SKM-1 (cell line): ENCODE results near the gene POU2F2.
"Not testable (repeated sequence)": the region's sequence is repeated elsewhere in the genome, so short reads cannot be mapped to it uniquely, and the experiment has no call there.

Source experiments
- DNase-seq: peaks from one replicate; lab custom pipeline; 2025; ENCODE audit not compliant: unreplicated experiment; lab: John Stamatoyannopoulos, UW

The POU2F2 gene

DNA sequence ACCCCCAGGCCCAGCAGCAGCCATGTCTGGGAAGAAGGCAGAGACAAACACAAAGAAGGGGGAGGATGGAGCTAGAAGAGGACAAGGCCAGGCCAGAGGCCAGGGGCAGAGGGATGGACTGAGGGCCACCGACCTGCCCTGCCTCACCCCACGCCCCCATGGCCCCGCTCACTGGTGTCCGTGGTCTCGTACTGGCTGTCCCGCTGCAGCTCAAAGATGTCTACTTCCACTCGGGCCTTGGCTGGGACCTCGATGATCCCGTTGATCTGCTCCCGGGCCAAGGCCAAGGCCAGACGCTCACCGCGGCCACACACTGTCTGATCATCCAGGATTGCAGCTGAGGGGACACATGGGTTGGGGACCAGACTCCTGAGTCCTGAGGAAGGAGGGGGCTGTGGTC, 67.2 kb downstream of the POU2F2 start:
- no peak for DNase-seq

- DNase-seq, result no peak
Observed at GRCh38 chr19:42064432-42064831, 67.8 kb downstream of the POU2F2 start.

DNA sequence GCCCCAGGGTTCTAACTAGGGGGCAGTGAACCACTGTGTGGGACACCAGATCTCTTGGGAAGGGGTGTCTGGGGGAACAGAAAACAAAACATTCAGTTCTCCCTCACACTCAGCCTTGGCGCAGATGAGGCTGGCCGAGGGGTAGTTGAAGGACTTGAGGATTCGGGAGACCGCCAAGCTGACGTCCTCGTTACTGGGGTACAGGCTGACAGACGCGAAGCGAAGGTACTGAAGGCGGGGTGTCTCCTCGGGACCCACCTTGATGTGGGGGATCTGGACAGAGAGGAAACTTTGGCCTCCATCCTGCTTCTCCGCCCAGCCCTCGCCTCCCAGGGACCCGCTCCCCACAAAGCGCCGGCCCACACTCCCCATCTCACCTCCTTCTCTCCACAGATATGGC, 69.9 kb downstream of the POU2F2 start:
- DNase-seq, result no peak

DNA sequence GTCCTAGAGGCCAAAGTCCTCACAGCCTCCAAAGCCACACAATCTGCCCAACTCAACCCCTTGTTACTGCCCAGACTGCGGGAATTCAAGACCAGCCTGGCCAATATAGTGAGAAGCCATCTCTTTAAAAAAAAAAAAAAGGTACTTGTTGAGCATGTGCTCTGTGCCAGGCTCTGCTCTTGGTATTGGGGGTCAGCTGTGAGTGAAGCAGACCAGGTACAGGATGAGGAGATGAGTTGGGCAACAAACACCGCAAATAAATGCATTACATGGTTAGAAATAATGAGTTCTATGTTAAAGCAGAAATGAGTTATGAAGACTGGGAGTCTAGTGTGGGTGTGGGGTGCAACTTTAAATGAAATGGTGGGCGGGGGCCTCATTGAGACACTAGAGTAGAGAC, 72.1 kb downstream of the POU2F2 start:
- no peak for DNase-seq

GRCh38 chr19:42059196-42059595, 73.0 kb downstream of the POU2F2 start:
- DNase-seq, result no peak

DNA sequence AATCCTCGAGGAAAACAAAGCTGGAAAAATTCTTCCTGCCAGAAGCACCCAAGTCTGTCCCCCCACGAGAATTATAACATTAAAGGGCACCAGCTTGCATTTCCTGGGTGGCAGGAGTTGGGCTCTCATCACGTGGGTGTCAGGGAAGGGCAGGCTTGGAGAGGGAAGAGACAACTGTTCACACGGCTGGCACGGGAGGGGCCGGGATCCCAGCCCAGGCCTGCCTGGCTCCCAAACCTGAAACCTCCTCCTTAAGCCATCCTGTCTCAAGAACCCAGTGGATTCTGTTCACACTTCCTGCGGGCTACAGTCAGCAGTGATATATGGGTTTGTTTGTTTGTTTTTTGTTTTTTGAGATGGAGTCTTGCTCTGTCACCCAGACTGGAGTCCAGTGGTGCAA, 74.4 kb downstream of the POU2F2 start:
- DNase-seq, result no peak

DNA sequence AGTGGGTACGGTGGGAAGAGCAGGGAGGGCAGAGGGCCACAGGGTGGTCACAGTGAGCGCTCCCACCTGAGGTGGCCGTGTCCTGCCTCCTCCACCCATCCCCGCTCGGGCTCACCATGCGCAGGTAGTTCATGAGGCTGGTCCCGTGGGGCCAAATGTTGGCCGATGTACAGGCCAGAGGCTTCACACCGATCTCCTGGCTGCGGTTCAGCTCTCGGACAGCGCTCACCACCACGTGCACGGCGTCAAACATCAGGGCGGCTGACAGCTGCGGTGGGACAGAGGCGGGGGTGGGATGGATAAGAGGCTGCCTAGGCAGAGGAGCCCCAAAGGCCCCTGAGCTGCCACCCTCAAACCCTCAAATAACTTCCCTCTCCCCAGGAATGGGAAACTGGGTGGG, 78.0 kb downstream of the POU2F2 start:
- DNase-seq, result no peak

DNA sequence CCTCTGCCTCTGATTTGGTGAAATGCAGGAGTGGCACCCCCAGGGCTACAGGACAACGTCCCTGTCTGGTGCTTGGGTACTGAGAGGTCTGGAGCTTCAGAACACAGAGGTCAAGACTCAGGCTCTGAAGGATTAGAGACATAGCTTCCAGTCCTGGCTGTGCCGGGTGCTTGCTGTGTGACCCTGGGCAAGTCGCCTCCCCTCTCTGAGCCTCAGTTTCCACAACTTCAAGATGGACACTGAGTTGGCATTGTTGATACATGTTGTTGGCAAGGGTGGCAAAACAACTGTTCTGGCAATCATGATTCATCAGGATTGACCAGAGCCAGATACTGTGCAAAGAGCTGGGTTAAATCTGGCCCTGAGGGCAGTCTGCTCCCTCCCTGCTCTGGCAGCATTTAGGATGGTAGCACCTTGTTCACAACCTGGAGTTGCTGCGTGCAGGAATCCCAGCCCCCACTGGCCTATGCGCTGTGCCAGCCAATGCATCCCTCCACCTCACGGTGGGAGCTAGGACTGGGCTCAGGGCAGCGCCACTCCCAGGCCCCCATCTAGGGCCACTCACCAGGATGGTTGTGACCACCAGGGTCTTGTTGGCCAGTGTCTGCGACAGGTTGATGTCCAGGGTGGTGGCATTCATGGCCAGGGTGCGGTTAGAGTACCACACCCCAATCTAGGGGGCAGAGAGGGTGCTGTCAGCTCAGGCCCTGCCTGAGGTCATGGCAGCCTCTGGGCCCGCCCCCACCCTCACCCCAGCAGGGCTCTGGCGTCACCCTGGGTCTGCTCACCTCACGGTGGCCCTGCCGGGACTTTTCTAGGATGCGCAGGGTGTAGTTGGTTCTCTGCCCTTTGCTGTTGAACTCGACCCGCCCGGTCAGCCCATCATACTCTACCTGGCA, 79.0 kb downstream of the POU2F2 start:
- DNase-seq, result no peak

- no peak for DNase-seq
Observed at GRCh38 chr19:42052241-42052863, 79.9 kb downstream of the POU2F2 start.

GRCh38 chr19:42051166-42052115, 80.8 kb downstream of the POU2F2 start:
- no peak for DNase-seq

- no peak for DNase-seq
Observed at GRCh38 chr19:42048992-42049391, 83.3 kb downstream of the POU2F2 start.

DNA sequence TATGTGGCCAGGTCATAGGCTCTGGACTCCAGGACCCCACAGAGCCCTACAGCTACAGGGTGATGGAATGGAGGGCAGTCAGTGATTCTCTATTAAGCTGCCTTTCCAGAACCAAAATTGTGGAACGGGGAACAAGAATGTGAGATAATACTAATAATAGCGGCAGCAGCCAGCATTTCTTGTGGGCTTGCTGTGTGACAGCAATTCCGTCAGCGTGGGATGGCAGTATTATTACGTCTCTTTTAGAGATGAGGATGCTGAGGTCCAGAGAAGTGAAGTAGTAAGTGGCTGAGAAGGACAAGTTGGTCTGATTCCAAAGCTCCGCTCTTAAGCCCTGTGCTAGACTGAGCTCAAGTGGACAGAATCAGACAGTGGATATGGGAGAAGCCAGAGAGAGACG, 86.7 kb downstream of the POU2F2 start:
- no peak for DNase-seq

- DNase-seq, result no peak
Observed at GRCh38 chr19:42042455-42043170, 89.6 kb downstream of the POU2F2 start.

DNA sequence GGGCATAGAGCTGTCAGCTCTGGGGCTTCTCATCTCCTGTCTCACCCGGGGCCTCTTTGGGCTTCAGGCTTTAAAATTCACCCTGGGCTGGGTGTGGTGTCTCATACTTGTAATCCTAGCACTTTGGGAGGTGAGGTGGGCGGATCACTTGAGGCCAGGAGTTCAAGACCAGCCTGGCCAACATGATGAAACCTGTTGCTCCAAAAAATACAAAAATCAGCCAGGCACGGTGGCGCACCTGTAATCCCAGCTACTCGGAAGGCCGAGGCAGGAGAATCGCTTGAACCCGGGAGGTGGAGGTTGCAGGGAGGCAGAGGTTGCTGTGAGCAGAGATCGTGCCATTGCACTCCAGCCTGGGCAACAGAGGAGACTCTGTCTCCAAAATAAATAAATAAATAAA, 91.8 kb downstream of the POU2F2 start:
- DNase-seq, result not testable (repeated sequence)

- no peak for DNase-seq
Observed at GRCh38 chr19:42040031-42040430, 92.2 kb downstream of the POU2F2 start.

GRCh38 chr19:42038666-42039065, 93.6 kb downstream of the POU2F2 start:
- no peak for DNase-seq

- no peak for DNase-seq
Observed at GRCh38 chr19:42037649-42038048, 94.6 kb downstream of the POU2F2 start.
